ENCODE measurements around the gene TRIOBP. TPM values are rescaled to one million over a fixed set of nuclear protein-coding genes. Genes with fewer than 3 reads are reported as not detected.

The TRIOBP gene
- total RNA-seq, 2 experiments from 2014 or later, result 31.1 to 31.6 TPM

DNA sequence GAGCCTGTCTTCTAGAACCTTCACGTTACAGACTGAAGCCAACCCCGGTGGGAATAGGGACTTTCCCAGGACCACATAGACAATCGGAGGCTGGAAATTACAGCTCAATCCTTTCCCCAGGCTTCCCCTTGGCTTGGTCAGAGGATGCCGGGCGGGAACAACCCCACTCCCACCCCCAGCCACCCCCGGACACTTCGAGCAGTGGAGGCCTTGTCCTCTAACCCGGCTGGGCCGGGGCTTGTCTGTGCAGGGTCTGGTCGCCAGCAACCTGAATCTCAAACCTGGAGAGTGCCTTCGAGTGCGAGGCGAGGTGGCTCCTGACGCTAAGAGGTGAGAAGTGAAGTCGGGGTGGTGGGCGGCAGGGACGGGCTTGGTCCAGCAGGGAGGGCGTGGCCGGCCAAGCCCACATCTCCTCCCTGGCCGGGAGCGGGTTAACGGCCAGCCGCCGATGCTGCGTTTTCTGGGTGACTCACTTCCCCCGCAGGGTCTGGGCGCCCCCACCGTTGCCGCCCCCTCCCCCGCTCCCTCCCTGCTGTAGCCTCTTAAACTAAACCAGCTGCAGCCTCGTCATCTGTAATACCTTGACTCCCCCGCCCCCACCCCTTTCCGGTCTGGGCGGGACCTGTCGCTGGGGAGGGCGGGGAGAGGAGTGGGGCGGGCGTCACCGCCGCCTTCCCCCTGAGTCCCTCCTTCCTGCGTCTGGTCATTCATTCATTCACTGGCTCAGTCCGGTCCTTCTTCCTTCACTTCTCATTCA, 19.9 kb upstream of the TRIOBP start:
- peak; percentile 95 for DNase-seq (ENCODE audit: low spot score)
- H3K27ac ChIP-seq (ENCODE audit: low read depth, low read length, poor library complexity, severe bottlenecking), result peak overlapping the region; percentile 80
- peak overlapping the region; percentile 88 for H3K4me2 ChIP-seq (ENCODE audit: low read length)
- TF ChIP-seq, protein P1, sequence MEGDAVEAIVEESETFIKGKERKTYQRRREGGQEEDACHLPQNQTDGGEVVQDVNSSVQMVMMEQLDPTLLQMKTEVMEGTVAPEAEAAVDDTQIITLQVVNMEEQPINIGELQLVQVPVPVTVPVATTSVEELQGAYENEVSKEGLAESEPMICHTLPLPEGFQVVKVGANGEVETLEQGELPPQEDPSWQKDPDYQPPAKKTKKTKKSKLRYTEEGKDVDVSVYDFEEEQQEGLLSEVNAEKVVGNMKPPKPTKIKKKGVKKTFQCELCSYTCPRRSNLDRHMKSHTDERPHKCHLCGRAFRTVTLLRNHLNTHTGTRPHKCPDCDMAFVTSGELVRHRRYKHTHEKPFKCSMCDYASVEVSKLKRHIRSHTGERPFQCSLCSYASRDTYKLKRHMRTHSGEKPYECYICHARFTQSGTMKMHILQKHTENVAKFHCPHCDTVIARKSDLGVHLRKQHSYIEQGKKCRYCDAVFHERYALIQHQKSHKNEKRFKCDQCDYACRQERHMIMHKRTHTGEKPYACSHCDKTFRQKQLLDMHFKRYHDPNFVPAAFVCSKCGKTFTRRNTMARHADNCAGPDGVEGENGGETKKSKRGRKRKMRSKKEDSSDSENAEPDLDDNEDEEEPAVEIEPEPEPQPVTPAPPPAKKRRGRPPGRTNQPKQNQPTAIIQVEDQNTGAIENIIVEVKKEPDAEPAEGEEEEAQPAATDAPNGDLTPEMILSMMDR (conservative IDR thresholded peaks at IDR 0.05; ENCODE audit: low read length), result no peak
- TF ChIP-seq EZH2phosphoT487 (IDR thresholded peaks at IDR 0.05; ENCODE audit: borderline replicate concordance, low read depth, low read length), result no peak
- POLR2A ChIA-PET, result interaction anchor here (0.5 to 2.0 kb wide), 3 partner anchors 9 to 207 kb away, joined by 3 to 5 read pairs (median 3); partner anchors contain the start of genes NOL12 and PDXP
- no peaks in the 10 kb centered on the region for H3K9me2 ChIP-seq (ENCODE audit: insufficient read depth, low read length)
- H3K4me1 ChIP-seq (ENCODE audit: insufficient read depth, low read length, poor library complexity, severe bottlenecking), result peaks cover 49% of the 10 kb centered on the region
- no peaks in the 10 kb centered on the region for H3K9me3 ChIP-seq (ENCODE audit: low read length)
- intact Hi-C loops (cut with micrococcal nuclease; ENCODE audit: unreplicated experiment), result loop anchor here (1.0 to 5.0 kb wide), 2 partner anchors 17 to 70 kb away; partner anchors contain the start of gene GGA1
- BruUV-seq (replicated peaks), result TSS peak; percentile 73
- peak overlapping the region; percentile 53 for H2AFZ ChIP-seq (ENCODE audit: low read length)
- CTCF ChIA-PET (ENCODE audit: unreplicated experiment), result interaction anchor here (0.6 kb wide), 2 partner anchors 16 kb away, joined by 3 to 8 read pairs; no protein-coding TSS in a partner anchor
- H3K4me3 ChIP-seq (ENCODE audit: low read depth, low read length, poor library complexity, severe bottlenecking), result peak overlapping the region; percentile 63
- H4K20me1 ChIP-seq (ENCODE audit: insufficient read depth, low read length), result no peaks in the 10 kb centered on the region
- no peaks in the 10 kb centered on the region for H3K36me3 ChIP-seq (ENCODE audit: insufficient read depth, low read length)
- H3K79me2 ChIP-seq (ENCODE audit: insufficient read depth, low read depth, low read length), result no peaks in the 10 kb centered on the region

DNA sequence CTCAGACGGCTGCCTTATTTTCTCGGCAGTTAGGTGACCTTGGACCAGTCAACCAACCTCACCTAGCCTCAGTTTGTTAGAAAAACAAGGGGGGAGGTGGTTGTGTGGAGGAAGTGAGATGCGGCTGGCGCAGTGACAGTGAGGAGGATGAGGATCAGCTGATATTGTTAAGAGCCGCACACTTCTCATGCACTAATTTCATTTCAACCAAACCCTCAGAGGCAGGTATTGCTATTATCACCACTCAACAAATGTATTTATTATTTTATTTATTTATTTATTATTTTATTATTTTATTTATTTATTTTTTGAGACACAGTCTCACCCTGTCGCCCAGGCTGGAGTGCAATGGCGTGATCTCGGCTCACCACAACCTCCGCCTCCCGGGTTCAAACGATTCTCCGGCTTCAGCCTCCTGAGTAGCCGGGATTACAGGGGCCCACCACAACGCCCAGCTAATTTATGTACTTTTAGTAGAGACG, 19.3 kb upstream of the TRIOBP start:
- Histone ChIP-seq H2AFZ (ENCODE audit: low read length) (peak overlapping the region; percentile 53), H3K4me1 (ENCODE audit: insufficient read depth, low read length, poor library complexity, severe bottlenecking) (peaks cover 43% of the 10 kb centered on the region), H4K20me1 (ENCODE audit: insufficient read depth, low read length) (no peaks in the 10 kb centered on the region), H3K9me3 (ENCODE audit: low read length) (no peaks in the 10 kb centered on the region), H3K79me2 (ENCODE audit: insufficient read depth, low read depth, low read length) (no peaks in the 10 kb centered on the region), H3K9me2 (ENCODE audit: insufficient read depth, low read length) (no peaks in the 10 kb centered on the region), H3K36me3 (ENCODE audit: insufficient read depth, low read length) (no peaks in the 10 kb centered on the region), H3K27ac (ENCODE audit: low read depth, low read length, poor library complexity, severe bottlenecking) (peak overlapping the region; percentile 80), H3K4me3 (ENCODE audit: low read depth, low read length, poor library complexity, severe bottlenecking) (peak overlapping the region; percentile 63), H3K4me2 (ENCODE audit: low read length) (peak overlapping the region; percentile 88)
- ChIA-PET CTCF (ENCODE audit: unreplicated experiment) (interaction anchor here (0.6 kb wide), 2 partner anchors 15 to 17 kb away, joined by 3 to 8 read pairs; no protein-coding TSS in a partner anchor), POLR2A (interaction anchor here (2.0 kb wide), 1 partner anchor 20 kb away, joined by 5 read pairs; the partner anchor contains the start of gene PDXP)
- no peak for DNase-seq (ENCODE audit: low spot score)
- TF ChIP-seq, protein P1 (conservative IDR thresholded peaks at IDR 0.05; ENCODE audit: low read length), result no peak
- TF ChIP-seq EZH2phosphoT487 (IDR thresholded peaks at IDR 0.05; ENCODE audit: borderline replicate concordance, low read depth, low read length), result no peak
- intact Hi-C loops (cut with micrococcal nuclease; ENCODE audit: unreplicated experiment), result loop anchor here (1.0 to 5.0 kb wide), 2 partner anchors 17 to 70 kb away; partner anchors contain the start of gene GGA1
- BruUV-seq (replicated peaks), result TSS peak; percentile 88
